Calu3 (cell line): ENCODE measurements around the gene ESRP2. TPM values are rescaled to one million over a fixed set of nuclear protein-coding genes. Genes with fewer than 3 reads are reported as not detected.

Source experiments
- BruUV-seq: library from RNA; stranded (reverse); fragments of 400-500 nt; replicated peaks from 2 replicates; lab custom pipeline; 2021; lab: Mats Ljungman, UMichigan
- CTCF ChIA-PET: fragments of 300-600 bp; sonication (Branson Sonifier 250); formaldehyde crosslinking; loops from one replicate; lab custom pipeline; 2022; ENCODE audit warnings: antibody characterized with exemption; lab: Charles Lee
- DNase-seq: peaks from one replicate; pipeline ENCODE4 v3.0.0; 2022
- H3K27ac Mint-ChIP-seq: one replicate; pipeline ENCODE4 v1.8.0; 2022; ENCODE audit warnings: mixed read lengths; ENCODE audit not compliant: unreplicated experiment
- H3K27me3 Mint-ChIP-seq: one replicate; pipeline ENCODE4 v1.8.0; 2022; ENCODE audit warnings: mixed read lengths; ENCODE audit not compliant: unreplicated experiment
- H3K36me3 Mint-ChIP-seq: one replicate; pipeline ENCODE4 v1.8.0; 2022; ENCODE audit warnings: mild to moderate bottlenecking, moderate library complexity, mixed read lengths; ENCODE audit not compliant: insufficient read depth, unreplicated experiment
- H3K4me1 Mint-ChIP-seq: one replicate; pipeline ENCODE4 v1.8.0; 2022; ENCODE audit warnings: mild to moderate bottlenecking, low read depth, mixed read lengths; ENCODE audit not compliant: unreplicated experiment
- H3K4me3 Mint-ChIP-seq: one replicate; pipeline ENCODE4 v1.8.0; 2022; ENCODE audit warnings: mild to moderate bottlenecking, low read depth, moderate library complexity, mixed read lengths; ENCODE audit not compliant: unreplicated experiment
- H3K9me3 Mint-ChIP-seq: one replicate; pipeline ENCODE4 v1.8.0; 2022; ENCODE audit warnings: low read depth, mixed read lengths; ENCODE audit not compliant: unreplicated experiment
- intact Hi-C: fragments of 100-400 bp; cut with micrococcal nuclease; formaldehyde crosslinking; loops from one replicate; pipeline ENCODE4 v1.10.0; 2022; ENCODE audit not compliant: unreplicated experiment
- total RNA-seq: library from RNA; stranded (reverse); gene quantifications from 2 replicates; pipeline ENCODE4 v1.2.3, GENCODE V29; 2022
- TF ChIP-seq, protein P1 (sequence below): fragments of 200-600 bp; IDR thresholded peaks from one replicate; pipeline ENCODE4 v1.8.0; 2022; ENCODE audit warnings: antibody characterized with exemption; ENCODE audit not compliant: unreplicated experiment

The ESRP2 gene
- total RNA-seq, 1 experiment from 2014 or later, result 100 TPM

DNA sequence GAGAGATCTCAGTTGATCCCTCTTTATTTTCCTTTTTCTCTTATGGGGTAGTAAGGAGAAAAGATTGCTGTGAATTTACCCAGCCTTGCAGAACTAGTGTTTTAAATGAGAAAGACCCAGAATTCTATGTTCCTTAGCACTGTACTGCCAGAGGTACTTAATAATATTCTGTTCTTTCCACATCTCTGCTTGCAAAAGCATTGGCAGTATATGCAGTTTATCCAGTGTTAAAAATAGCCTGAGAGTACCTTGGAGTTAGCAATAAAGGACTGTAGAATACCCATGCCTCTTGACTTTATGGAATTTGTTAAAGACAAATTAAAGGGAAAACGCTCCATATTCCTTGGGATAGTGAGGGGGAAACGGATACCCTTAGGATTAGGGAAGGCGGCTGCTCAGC is 40.3 kb upstream of the ESRP2 start:
- H3K9me3 Mint-ChIP-seq, result no peaks in the 10 kb centered on the region
- CTCF ChIA-PET, result no interaction called here
- peaks cover 1% of the 10 kb centered on the region for H3K36me3 Mint-ChIP-seq
- no peak for DNase-seq
- intact Hi-C loops, result no loop called here
- H3K27me3 Mint-ChIP-seq, result no peaks in the 10 kb centered on the region
- TF ChIP-seq, protein P1, sequence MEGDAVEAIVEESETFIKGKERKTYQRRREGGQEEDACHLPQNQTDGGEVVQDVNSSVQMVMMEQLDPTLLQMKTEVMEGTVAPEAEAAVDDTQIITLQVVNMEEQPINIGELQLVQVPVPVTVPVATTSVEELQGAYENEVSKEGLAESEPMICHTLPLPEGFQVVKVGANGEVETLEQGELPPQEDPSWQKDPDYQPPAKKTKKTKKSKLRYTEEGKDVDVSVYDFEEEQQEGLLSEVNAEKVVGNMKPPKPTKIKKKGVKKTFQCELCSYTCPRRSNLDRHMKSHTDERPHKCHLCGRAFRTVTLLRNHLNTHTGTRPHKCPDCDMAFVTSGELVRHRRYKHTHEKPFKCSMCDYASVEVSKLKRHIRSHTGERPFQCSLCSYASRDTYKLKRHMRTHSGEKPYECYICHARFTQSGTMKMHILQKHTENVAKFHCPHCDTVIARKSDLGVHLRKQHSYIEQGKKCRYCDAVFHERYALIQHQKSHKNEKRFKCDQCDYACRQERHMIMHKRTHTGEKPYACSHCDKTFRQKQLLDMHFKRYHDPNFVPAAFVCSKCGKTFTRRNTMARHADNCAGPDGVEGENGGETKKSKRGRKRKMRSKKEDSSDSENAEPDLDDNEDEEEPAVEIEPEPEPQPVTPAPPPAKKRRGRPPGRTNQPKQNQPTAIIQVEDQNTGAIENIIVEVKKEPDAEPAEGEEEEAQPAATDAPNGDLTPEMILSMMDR, result no peak
- BruUV-seq, result no TSS peak
- no peak overlapping the region for H3K4me3 Mint-ChIP-seq
- H3K4me1 Mint-ChIP-seq, result no peaks in the 10 kb centered on the region
- H3K27ac Mint-ChIP-seq, result no peak overlapping the region

DNA sequence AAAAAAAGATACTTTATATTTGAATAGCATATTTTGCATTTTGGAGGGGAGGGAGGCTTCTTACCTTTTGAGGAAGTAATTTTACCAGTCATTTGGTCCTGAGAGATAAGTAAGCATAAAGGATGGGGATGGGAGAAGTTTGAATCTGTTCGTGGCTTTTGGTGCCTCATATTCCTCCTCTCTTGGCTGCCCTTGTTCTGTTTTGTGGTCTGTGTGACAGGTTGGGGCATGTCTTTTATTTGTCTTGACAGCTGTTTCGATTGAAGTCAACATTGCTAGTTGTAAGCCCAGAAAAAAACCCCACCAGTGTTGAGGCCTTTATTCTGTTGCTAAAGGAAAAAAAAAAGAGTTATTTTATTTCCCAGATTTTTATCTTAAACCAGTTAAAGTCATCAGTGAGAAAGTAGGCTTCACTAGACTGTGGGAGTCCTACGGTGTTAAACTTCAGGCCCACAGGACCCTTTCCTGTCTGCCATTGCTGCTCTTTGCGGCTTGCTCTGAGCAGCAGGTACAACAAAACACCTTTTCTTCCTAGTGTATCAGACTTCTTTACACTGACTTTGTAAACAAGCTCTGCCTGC is 39.8 kb upstream of the ESRP2 start:
- CTCF ChIA-PET, result no interaction called here
- H3K27ac Mint-ChIP-seq, result no peak overlapping the region
- no peaks in the 10 kb centered on the region for H3K9me3 Mint-ChIP-seq
- intact Hi-C loops, result no loop called here
- no TSS peak for BruUV-seq
- DNase-seq, result no peak
- no peak overlapping the region for H3K4me3 Mint-ChIP-seq
- no peaks in the 10 kb centered on the region for H3K36me3 Mint-ChIP-seq
- TF ChIP-seq, protein P1, result no peak
- no peaks in the 10 kb centered on the region for H3K4me1 Mint-ChIP-seq
- no peaks in the 10 kb centered on the region for H3K27me3 Mint-ChIP-seq

DNA sequence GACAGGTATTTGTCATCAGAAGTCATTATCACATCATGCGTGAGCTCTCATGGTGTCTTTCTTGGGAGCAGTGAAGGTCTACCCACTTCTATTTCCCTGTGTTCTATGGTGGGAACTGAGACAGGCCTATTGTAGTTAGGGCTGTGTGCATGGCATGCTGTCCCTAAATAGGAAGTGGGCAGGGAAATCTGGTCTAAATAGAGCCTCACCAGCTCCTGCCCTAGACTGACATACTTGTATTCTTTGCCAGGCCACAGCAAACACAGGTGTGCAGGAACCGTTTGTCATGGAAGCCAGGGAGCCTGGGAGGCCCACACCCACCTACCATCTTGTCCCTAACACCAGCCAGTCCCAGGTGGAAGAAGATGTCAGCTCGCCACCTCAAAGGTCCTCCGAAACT is 38.5 kb upstream of the ESRP2 start:
- CTCF ChIA-PET, result no interaction called here
- no peak overlapping the region for H3K27ac Mint-ChIP-seq
- no peak overlapping the region for H3K4me3 Mint-ChIP-seq
- BruUV-seq, result no TSS peak
- no peaks in the 10 kb centered on the region for H3K9me3 Mint-ChIP-seq
- TF ChIP-seq, protein P1, result no peak
- H3K36me3 Mint-ChIP-seq, result no peaks in the 10 kb centered on the region
- peaks cover 1% of the 10 kb centered on the region for H3K4me1 Mint-ChIP-seq
- intact Hi-C loops, result no loop called here
- DNase-seq, result no peak
- H3K27me3 Mint-ChIP-seq, result no peaks in the 10 kb centered on the region

DNA sequence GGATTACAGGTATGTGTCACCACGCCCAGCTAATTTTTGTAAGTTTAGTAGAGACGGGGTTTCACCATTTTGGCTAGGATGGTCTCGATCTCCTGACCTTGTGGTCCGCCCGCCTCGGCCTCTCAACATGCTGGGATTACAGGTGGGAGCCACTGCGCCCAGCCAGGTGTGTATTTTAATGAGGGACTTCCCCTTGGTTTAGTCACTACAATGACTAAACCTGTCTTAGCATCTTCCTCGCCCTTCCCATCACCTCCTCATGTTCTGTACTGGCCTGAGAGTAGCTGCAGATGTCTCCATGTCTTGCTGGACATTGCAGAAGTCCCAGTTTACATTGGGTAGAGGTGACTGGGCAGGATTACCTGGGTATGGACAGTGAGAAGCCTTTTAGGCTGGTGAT is 38.0 kb upstream of the ESRP2 start:
- Mint-ChIP-seq H3K27me3 (no peaks in the 10 kb centered on the region), H3K27ac (no peak overlapping the region), H3K4me3 (no peak overlapping the region), H3K9me3 (no peaks in the 10 kb centered on the region), H3K36me3 (peaks cover 3% of the 10 kb centered on the region), H3K4me1 (peaks cover 7% of the 10 kb centered on the region)
- CTCF ChIA-PET, result no interaction called here
- TF ChIP-seq, protein P1, result no peak
- intact Hi-C loops, result no loop called here
- no peak for DNase-seq
- BruUV-seq, result no TSS peak
